ENCODE measurements around the gene CAST.

The CAST gene

DNA sequence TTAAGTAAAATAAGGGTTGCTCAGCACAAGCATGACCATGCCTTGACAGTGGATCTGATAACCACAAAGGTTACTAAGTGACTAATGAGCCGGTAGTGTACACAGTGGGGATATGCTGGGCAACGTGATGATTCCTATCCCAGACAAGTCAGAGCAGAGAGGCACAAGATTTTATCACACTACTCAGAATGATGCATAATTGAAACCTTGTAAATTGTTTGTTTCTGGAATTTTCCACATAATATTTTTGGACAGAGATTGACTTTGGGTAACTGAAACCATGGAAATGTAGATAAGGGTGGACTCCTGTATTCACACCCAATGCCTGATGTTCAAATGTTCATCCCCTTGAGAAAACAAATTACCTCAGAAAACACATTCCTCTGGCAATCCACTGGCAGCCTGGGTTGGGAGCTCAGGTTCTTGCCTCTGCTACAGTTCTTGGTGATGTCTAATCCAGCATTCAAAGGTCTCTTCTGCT lies 161.8 kb downstream of the CAST start:
- no peak for DNase-seq

All from stimulated activated CD4-positive, alpha-beta T cell treated with anti-CD3 and anti-CD28 coated beads, Interleukin-15, amount 100 ng/mL, for 24 hours (primary cell).